IMR-90 (cell line): ENCODE measurements around the gene HNRNPU. TPM values are rescaled to one million over a fixed set of nuclear protein-coding genes. Genes with fewer than 3 reads are reported as not detected.

Experiments used
- ATAC-seq: fragments of 200-7000 bp; cut with Tn5 transposase; 2 replicates; pipeline ENCODE4 v1.9.1; 2020; ENCODE audit warnings: low read depth, mild to moderate bottlenecking, moderate library complexity
- BruUV-seq: library from RNA; stranded (reverse); fragments of 400-500 nt; replicated peaks from 2 replicates; lab custom pipeline; 2021; lab: Mats Ljungman, UMichigan
- CTCF ChIA-PET: fragments of 300-600 bp; formaldehyde crosslinking; extraction: SDS; loops from one replicate; lab custom pipeline; 2021; ENCODE audit warnings: antibody characterized with exemption; lab: Yijun Ruan, JAX
- POLR2A ChIA-PET: fragments of 300-600 bp; sonication (Branson Sonifier 250); formaldehyde crosslinking; loops from one replicate; lab custom pipeline; 2022; ENCODE audit warnings: antibody characterized with exemption; ENCODE audit not compliant: unreplicated experiment; lab: Charles Lee
- DNase-seq: peaks from one replicate; pipeline ENCODE4 v3.0.0; 2013
- H2AFZ ChIP-seq: replicated peaks from 2 replicates; pipeline ENCODE3; 2013; ENCODE audit warnings: low read length, mild to moderate bottlenecking; ENCODE audit not compliant: poor library complexity
- H2AK5ac ChIP-seq: 2 replicates; pipeline ENCODE4 v1.6.1; 2013; ENCODE audit warnings: low read depth, low read length, inconsistent platforms
- H2AK9ac ChIP-seq: replicated peaks from 2 replicates; pipeline ENCODE3; 2013; ENCODE audit warnings: mild to moderate bottlenecking, low read depth, low read length, moderate library complexity; ENCODE audit not compliant: poor library complexity
- H2BK120ac ChIP-seq: 2 replicates; pipeline ENCODE4 v1.6.1; 2013; ENCODE audit warnings: low read depth, low read length, inconsistent platforms
- H2BK15ac ChIP-seq: 3 replicates; pipeline ENCODE4 v1.6.1; 2013; ENCODE audit warnings: low read depth, low read length, inconsistent platforms
- H2BK20ac ChIP-seq: 2 replicates; pipeline ENCODE4 v1.6.1; 2013; ENCODE audit warnings: low read depth, mild to moderate bottlenecking, inconsistent platforms, low read length, moderate library complexity
- H2BK5ac ChIP-seq: 2 replicates; pipeline ENCODE4 v1.6.1; 2013; ENCODE audit warnings: mild to moderate bottlenecking, low read depth, low read length, inconsistent platforms; ENCODE audit not compliant: poor library complexity, severe bottlenecking
- H3K14ac ChIP-seq: replicated peaks from 2 replicates; pipeline ENCODE4 v1.6.1; 2013; ENCODE audit warnings: low read depth, low read length, inconsistent platforms
- H3K18ac ChIP-seq: 2 replicates; pipeline ENCODE4 v1.6.1; 2013; ENCODE audit warnings: low read depth, low read length, control low read depth
- H3K23ac ChIP-seq: 2 replicates; pipeline ENCODE4 v1.6.1; 2013; ENCODE audit warnings: low read depth, low read length, inconsistent platforms
- H3K27ac ChIP-seq: 2 replicates; pipeline ENCODE4 v1.5.1; 2013; ENCODE audit warnings: mild to moderate bottlenecking, control low read depth, low read length; ENCODE audit not compliant: insufficient read depth
- H3K27me3 ChIP-seq: 2 replicates; pipeline ENCODE4 v1.6.1; 2013; ENCODE audit warnings: low read length; ENCODE audit not compliant: control insufficient read depth, insufficient read depth
- H3K36me3 ChIP-seq: 2 replicates; pipeline ENCODE4 v1.6.1; 2013; ENCODE audit warnings: low read length, mixed read lengths; ENCODE audit not compliant: control insufficient read depth, insufficient read depth
- H3K4ac ChIP-seq: 2 replicates; pipeline ENCODE4 v1.6.1; 2013; ENCODE audit warnings: low read depth, low read length, inconsistent platforms
- H3K4me1 ChIP-seq: 2 replicates; pipeline ENCODE4 v1.6.1; 2013; ENCODE audit warnings: low read length, mixed read lengths; ENCODE audit not compliant: control insufficient read depth, insufficient read depth
- H3K4me2 ChIP-seq: 2 replicates; pipeline ENCODE4 v1.6.1; 2013; ENCODE audit warnings: low read depth, mild to moderate bottlenecking, control low read depth, low read length, moderate library complexity
- H3K4me3 ChIP-seq: 2 replicates; pipeline ENCODE4 v1.5.1; 2013; ENCODE audit warnings: low read depth, mild to moderate bottlenecking, control low read depth, low read length, moderate library complexity; ENCODE audit not compliant: insufficient read depth
- H3K56ac ChIP-seq: 2 replicates; pipeline ENCODE4 v1.6.1; 2013; ENCODE audit warnings: low read length, inconsistent platforms; ENCODE audit not compliant: insufficient read depth; ENCODE audit errors: extremely low read depth
- H3K79me1 ChIP-seq, 2 experiments: 2 replicates each; pipeline ENCODE4 v1.6.1; 2013; ENCODE audit warnings: low read length in 2 of 2, inconsistent platforms in 1 of 2, low read depth in 1 of 2
- H3K9ac ChIP-seq: 2 replicates; pipeline ENCODE4 v1.6.1; 2013; ENCODE audit warnings: low read depth, low read length, control low read depth
- H3K9me1 ChIP-seq: 2 replicates; pipeline ENCODE4 v1.6.1; 2013; ENCODE audit warnings: low read length, inconsistent platforms; ENCODE audit not compliant: insufficient read depth
- H3K9me3 ChIP-seq: 2 replicates; pipeline ENCODE4 v1.6.1; 2013; ENCODE audit warnings: low read length; ENCODE audit not compliant: control insufficient read depth, insufficient read depth
- H4K20me1 ChIP-seq: 2 replicates; pipeline ENCODE4 v1.6.1; 2013; ENCODE audit warnings: low read length, inconsistent platforms; ENCODE audit not compliant: insufficient read depth
- H4K5ac ChIP-seq: 2 replicates; pipeline ENCODE4 v1.6.1; 2013; ENCODE audit warnings: mild to moderate bottlenecking, low read depth, low read length, control low read depth
- H4K8ac ChIP-seq, 2 experiments: 2 replicates each; pipeline ENCODE4 v1.6.1; 2013; ENCODE audit warnings: low read depth in 2 of 2, low read length in 2 of 2, control low read depth in 1 of 2, inconsistent platforms in 1 of 2
- H4K91ac ChIP-seq: 2 replicates; pipeline ENCODE4 v1.6.1; 2013; ENCODE audit warnings: low read depth, low read length, inconsistent platforms; ENCODE audit not compliant: insufficient read depth
- BHLHE40 ChIP-seq: fragments of 150-350 bp; IDR thresholded peaks from 2 replicates; pipeline ENCODE4 v1.6.1; 2016; ENCODE audit warnings: mild to moderate bottlenecking, low read depth, low read length
- CEBPB ChIP-seq: IDR thresholded peaks from 2 replicates; pipeline ENCODE4 v1.6.1; 2012; ENCODE audit warnings: low read depth, low read length, improper control_type of control experiment
- CHD1 ChIP-seq: IDR thresholded peaks from 2 replicates; pipeline ENCODE4 v1.6.1; 2012; ENCODE audit warnings: low read depth, low read length, improper control_type of control experiment
- CTCF ChIP-seq: conservative IDR thresholded peaks from 2 replicates; pipeline ENCODE4 v1.5.1; 2012; ENCODE audit warnings: mild to moderate bottlenecking, low read depth, low read length, improper control_type of control experiment
- ELK1 ChIP-seq: fragments of 150-350 bp; IDR thresholded peaks from 2 replicates; pipeline ENCODE4 v1.6.1; 2016; ENCODE audit warnings: low read depth, mild to moderate bottlenecking, low read length, moderate library complexity, borderline replicate concordance
- FOS ChIP-seq: fragments of 150-350 bp; IDR thresholded peaks from 2 replicates; pipeline ENCODE4 v1.6.1; 2016; ENCODE audit warnings: low read depth, low read length
- MAFK ChIP-seq: IDR thresholded peaks from 2 replicates; pipeline ENCODE4 v1.6.1; 2012; ENCODE audit warnings: low read depth, low read length, improper control_type of control experiment
- MAZ ChIP-seq: IDR thresholded peaks from 2 replicates; pipeline ENCODE4 v1.6.1; 2012; ENCODE audit warnings: low read depth, mild to moderate bottlenecking, low read length, improper control_type of control experiment, moderate library complexity, borderline replicate concordance
- MXI1 ChIP-seq: IDR thresholded peaks from 2 replicates; pipeline ENCODE4 v1.6.1; 2012; ENCODE audit warnings: low read depth, mild to moderate bottlenecking, low read length, moderate library complexity, borderline replicate concordance
- NFE2L2 ChIP-seq: fragments of 150-350 bp; IDR thresholded peaks from 2 replicates; pipeline ENCODE4 v1.6.1; 2016; ENCODE audit warnings: low read depth, mild to moderate bottlenecking, low read length
- POLR2A ChIP-seq: IDR thresholded peaks from 2 replicates; pipeline ENCODE4 v1.6.1; 2012; ENCODE audit warnings: mild to moderate bottlenecking, low read depth, low read length
- RAD21 ChIP-seq: IDR thresholded peaks from 2 replicates; pipeline ENCODE4 v1.6.1; 2012; ENCODE audit warnings: low read length, improper control_type of control experiment
- RCOR1 ChIP-seq: IDR thresholded peaks from 2 replicates; pipeline ENCODE4 v1.6.1; 2012; ENCODE audit warnings: mild to moderate bottlenecking, low read length, improper control_type of control experiment; ENCODE audit not compliant: insufficient replicate concordance
- RFX5 ChIP-seq: IDR thresholded peaks from 2 replicates; pipeline ENCODE4 v1.8.0; 2012; ENCODE audit warnings: low read depth, mild to moderate bottlenecking, low read length, moderate library complexity
- SMC3 ChIP-seq: fragments of 150-350 bp; IDR thresholded peaks from 2 replicates; pipeline ENCODE4 v1.6.1; 2016; ENCODE audit warnings: low read depth, mild to moderate bottlenecking, antibody characterized with exemption, low read length, moderate library complexity
- USF2 ChIP-seq: fragments of 150-350 bp; IDR thresholded peaks from 2 replicates; pipeline ENCODE4 v1.6.1; 2017; ENCODE audit warnings: mild to moderate bottlenecking, antibody characterized with exemption, low read length, low read depth
- WGBS, 2 experiments: methylation state at CpG; one replicate each; pipeline versions ENCODE4 v1.1.5 to v1.1.7; 2013; ENCODE audit warnings: missing lambda C conversion rate in 2 of 2; ENCODE audit not compliant: insufficient read length in 1 of 2; ENCODE audit errors: extremely low coverage in 2 of 2; 5-methylcytosine and 5-hydroxymethylcytosine counted together
- dilution Hi-C: fragments of 300-500 bp; cut with HindIII; formaldehyde crosslinking; loops from one replicate; pipeline ENCODE4 v1.14.3; 2018; ENCODE audit warnings: low sequenced_read_pairs; ENCODE audit not compliant: unreplicated experiment
- in situ Hi-C: fragments of 300-500 bp; cut with MboI; formaldehyde crosslinking; loops from 3 replicates; pipeline ENCODE4 v1.14.3; 2019; ENCODE audit warnings: low sequenced_read_pairs, inconsistent platforms, mixed read lengths
- intact Hi-C: fragments of 100-400 bp; cut with micrococcal nuclease; formaldehyde crosslinking; loops from 2 replicates; pipeline ENCODE4 v1.10.0; 2022
- polyA plus RNA-seq, 3 experiments: library from polyadenylated mRNA; depleted of rRNA; stranded (reverse); fragments of >200 nt; gene quantifications; 2 replicates each; pipeline ENCODE4 v1.2.3, GENCODE V29; 2012; ENCODE audit warnings: low replicate concordance in 1 of 3
- total RNA-seq: library from RNA; depleted of rRNA; stranded (reverse); fragments of >200 nt; gene quantifications from 2 replicates; pipeline ENCODE4 v1.2.3, GENCODE V29; 2012

The HNRNPU gene
- total and polyA plus RNA-seq, 2 of the 4 experiments (the other 2 are of a cell fraction), result 151 to 169 TPM

- no peak overlapping the region for H2AFZ ChIP-seq
- H3K79me1 ChIP-seq, result peaks cover 0 to 3% of the 10 kb centered on the region in 2 experiments; a peak in 1 of 4 replicates
- no peaks in the 10 kb centered on the region for H4K20me1 ChIP-seq
- H4K8ac ChIP-seq, result no peak overlapping the region
- H3K4me3 ChIP-seq, result no peak overlapping the region
- intact Hi-C loops (no loop called here), dilution Hi-C loops (no loop called here), in situ Hi-C loops (no loop called here)
- TF ChIP-seq USF2, result no peak
- TF ChIP-seq MXI1, result no peak
- TF ChIP-seq MAFK, result no peak
- TF ChIP-seq CEBPB, result no peak
- TF ChIP-seq BHLHE40, result no peak
- TF ChIP-seq CTCF, result no peak
- TF ChIP-seq POLR2A, result no peak
- TF ChIP-seq ELK1, result no peak
- TF ChIP-seq RAD21, result no peak
- no peak for TF ChIP-seq CHD1
- TF ChIP-seq SMC3, result no peak
- TF ChIP-seq NFE2L2, result no peak
- TF ChIP-seq FOS, result no peak
- TF ChIP-seq RCOR1, result no peak
- TF ChIP-seq RFX5, result no peak
- TF ChIP-seq MAZ, result no peak
- H3K56ac ChIP-seq, result no peak overlapping the region
- H3K9me1 ChIP-seq, result peaks cover 6% of the 10 kb centered on the region; the same call in 1 of the 2 replicates
- BruUV-seq, result no TSS peak
- 100% methylated on average over 2 of the region's 7 CpGs; no CpG with 5 or more reads in 1 of the 2 experiments for WGBS, 2 experiments
- CTCF ChIA-PET, result interaction anchor here (1.2 kb wide), 1 partner anchor 149 kb away, joined by 3 read pairs; no protein-coding TSS in a partner anchor
- DNase-seq (no peak), ATAC-seq (no peak)
- H2BK5ac ChIP-seq, result no peak overlapping the region
- no peak overlapping the region for H3K14ac ChIP-seq
- no peak overlapping the region for H4K5ac ChIP-seq
- H3K9me3 ChIP-seq, result no peaks in the 10 kb centered on the region
- no peaks in the 10 kb centered on the region for H3K27me3 ChIP-seq
- H3K18ac ChIP-seq, result no peak overlapping the region
- H3K4me2 ChIP-seq, result no peak overlapping the region
- no peak overlapping the region; the same call in 2 of the 3 replicates for H2BK15ac ChIP-seq
- POLR2A ChIA-PET, result no interaction called here
- H3K9ac ChIP-seq, result no peak overlapping the region
- H3K23ac ChIP-seq, result no peak overlapping the region
- no peak overlapping the region for H3K27ac ChIP-seq
- no peak overlapping the region for H4K91ac ChIP-seq
- no peak overlapping the region for H2BK20ac ChIP-seq
- H3K4me1 ChIP-seq, result no peaks in the 10 kb centered on the region
- H2AK5ac ChIP-seq, result no peak overlapping the region; the same call in 1 of the 2 replicates
- H2BK120ac ChIP-seq, result no peak overlapping the region
- no peaks in the 10 kb centered on the region for H3K36me3 ChIP-seq
- no peak overlapping the region for H2AK9ac ChIP-seq
- no peak overlapping the region; the same call in 1 of the 2 replicates for H3K4ac ChIP-seq
Measured at GRCh38 chr1:244893836-244894235, 29.5 kb upstream of the HNRNPU start.
